Small intestine (tissue), 7 donors: ENCODE results near the gene RRBP1. TPM values are rescaled to one million over a fixed set of nuclear protein-coding genes. Genes with fewer than 3 reads are reported as not detected.

Experiments used
- DNase-seq, 2 donors: peaks; one replicate each; pipeline versions ENCODE4 v3.0.0 to v3.0.0-alpha.2; 2013
- FAIRE-seq: peaks from 2 replicates; lab custom pipeline; 2012; peaks lifted over from hg19 to GRCh38; lab: Jason Lieb, UNC
- H3K27ac ChIP-seq, 3 donors: one replicate each; pipeline ENCODE4 v1.5.1; 2013; ENCODE audit warnings: low read length in 2 of 3, mild to moderate bottlenecking in 2 of 3, control low read depth in 1 of 3, inconsistent platforms in 1 of 3, low read depth in 1 of 3, moderate library complexity in 1 of 3
- H3K27me3 ChIP-seq, 3 donors: one replicate each; pipeline ENCODE4 v1.6.1; 2013; ENCODE audit warnings: low read length in 3 of 3, inconsistent platforms in 1 of 3; ENCODE audit not compliant: control insufficient read depth in 3 of 3, insufficient read depth in 3 of 3
- H3K36me3 ChIP-seq, 3 donors: one replicate each; pipeline ENCODE4 v1.6.1; 2013; ENCODE audit warnings: low read length in 3 of 3, inconsistent platforms in 1 of 3, low read depth in 1 of 3, mild to moderate bottlenecking in 1 of 3, moderate library complexity in 1 of 3; ENCODE audit not compliant: control insufficient read depth in 3 of 3, insufficient read depth in 2 of 3
- H3K4me1 ChIP-seq, 3 donors: one replicate each; pipeline ENCODE4 v1.6.1; 2013; ENCODE audit warnings: low read length in 2 of 3, inconsistent platforms in 1 of 3, low read depth in 1 of 3, mild to moderate bottlenecking in 1 of 3, moderate library complexity in 1 of 3; ENCODE audit not compliant: control insufficient read depth in 3 of 3, insufficient read depth in 2 of 3
- H3K4me3 ChIP-seq, 3 donors: one replicate each; pipeline ENCODE4 v1.5.1; 2013; ENCODE audit warnings: low read length in 3 of 3, control low read depth in 1 of 3, inconsistent platforms in 1 of 3, low read depth in 1 of 3, mild to moderate bottlenecking in 1 of 3, moderate library complexity in 1 of 3
- H3K9me3 ChIP-seq, 2 donors: one replicate each; pipeline ENCODE4 v1.6.1; 2013; ENCODE audit warnings: low read depth in 1 of 2, low read length in 1 of 2; ENCODE audit not compliant: control insufficient read depth in 2 of 2, insufficient read depth in 1 of 2
- WGBS, 3 donors: extraction: QIAGEN DNeasy Blood & Tissue Kit; methylation state at CpG; one replicate each; pipeline ENCODE4 v1.1.7; 2013; 5-methylcytosine and 5-hydroxymethylcytosine counted together
- polyA plus RNA-seq, 4 donors: library from polyadenylated mRNA; stranded (reverse) in 3 of 4; unstranded in 1 of 4; fragments of 200-250 nt in 3 of 4; fragments of 120-200 nt in 1 of 4; gene quantifications; one replicate each; pipeline versions ENCODE4 v1.2.1 to v1.2.3, GENCODE V29; 2013
- donor health status: healthy with polysubstance abuse.
- donor health status: control.
- donor health status: control.
- donor health status: Bipolar disorder and iron deficiency.
- donor health status: healthy.

Gene RRBP1
- polyA plus RNA-seq, 4 donors = 45.2 to 232 (median 112) TPM

GRCh38 chr20:17683218-17684076, 1.4 kb upstream of the RRBP1 start:
- peaks cover 0 to 20% of the 10 kb centered on the region in 2 donors for H3K9me3 ChIP-seq
- H3K4me1 ChIP-seq = peaks cover 3 to 43% (median 6%) of the 10 kb centered on the region in 3 donors
- no peaks in the 10 kb centered on the region for H3K27me3 ChIP-seq
- WGBS, 3 donors = 12 to 51% (median 32%) methylated on average over 10 of the region's 10 CpGs
- DNase-seq (peak in 1 of 2 donors; percentile 51), FAIRE-seq (no peak)
- no peak overlapping the region for H3K4me3 ChIP-seq
- peak overlapping the region in 2 of 3 donors; percentile 18 for H3K27ac ChIP-seq
- H3K36me3 ChIP-seq = peaks cover 0 to 17% (median 4%) of the 10 kb centered on the region in 3 donors

DNA sequence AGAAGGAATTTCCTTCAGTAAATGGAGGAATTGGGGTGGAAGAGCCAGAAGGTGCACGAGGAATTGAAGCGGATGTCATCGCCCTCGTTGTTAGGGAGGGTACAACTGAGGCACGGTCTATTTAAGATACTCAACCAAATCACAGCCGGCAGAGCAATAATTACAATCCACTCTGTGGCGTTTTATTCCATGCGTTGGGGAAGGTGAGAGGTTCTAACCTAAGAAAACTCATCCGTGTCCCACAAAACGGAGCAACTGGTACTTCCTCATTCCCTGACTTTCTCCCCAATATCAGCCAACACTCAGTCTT, 802 bp upstream of the RRBP1 start:
- H3K36me3 ChIP-seq = peaks cover 0 to 17% (median 4%) of the 10 kb centered on the region in 3 donors
- H3K4me1 ChIP-seq = peaks cover 3 to 43% (median 6%) of the 10 kb centered on the region in 3 donors
- no peak for FAIRE-seq
- 4 to 30% (median 16%) methylated on average over 10 of the region's 10 CpGs for WGBS, 3 donors
- no peaks in the 10 kb centered on the region for H3K27me3 ChIP-seq
- H3K9me3 ChIP-seq = peaks cover 0 to 17% of the 10 kb centered on the region in 2 donors
- DNase-seq = no peak
- peak overlapping the region; percentile 47 to 92 (median 78) for H3K27ac ChIP-seq
- peak overlapping the region; percentile 54 to 63 (median 59) for H3K4me3 ChIP-seq

DNA sequence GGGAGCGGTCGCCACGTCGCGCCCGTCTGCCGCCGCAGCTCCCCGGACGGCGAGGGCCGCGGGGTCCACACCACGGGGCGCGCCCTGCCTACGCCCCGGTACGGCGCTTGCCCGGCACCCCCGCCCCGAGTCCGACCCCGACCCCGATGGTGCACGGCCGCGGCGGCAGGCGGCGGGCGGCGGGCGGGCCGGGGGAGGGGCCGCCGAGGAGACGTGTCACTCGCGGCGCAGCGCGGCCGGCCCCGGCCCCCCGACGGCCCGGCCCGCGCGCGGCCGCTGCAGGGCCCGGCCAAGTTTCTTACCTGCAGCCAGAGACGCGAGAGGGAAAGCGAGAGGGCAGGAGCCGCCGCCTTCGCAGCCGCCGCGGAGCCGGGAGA, 328 bp downstream of the RRBP1 start:
- peaks cover 0 to 6% of the 10 kb centered on the region in 2 donors for H3K9me3 ChIP-seq
- peaks cover 3 to 43% (median 6%) of the 10 kb centered on the region in 3 donors for H3K4me1 ChIP-seq
- H3K36me3 ChIP-seq = peaks cover 0 to 24% (median 4%) of the 10 kb centered on the region in 3 donors
- DNase-seq = no peak
- WGBS, 3 donors = 0 to 1% (median 1%) methylated on average over 22 to 65 of the region's 65 CpGs
- no peaks in the 10 kb centered on the region for H3K27me3 ChIP-seq
- H3K27ac ChIP-seq = peak overlapping the region; percentile 89 to 99 (median 94)
- FAIRE-seq = no peak
- peak overlapping the region; percentile 64 to 92 (median 84) for H3K4me3 ChIP-seq

GRCh38 chr20:17680836-17681725, 961 bp downstream of the RRBP1 start:
- peaks cover 3 to 43% (median 6%) of the 10 kb centered on the region in 3 donors for H3K4me1 ChIP-seq
- peaks cover 0 to 30% (median 4%) of the 10 kb centered on the region in 3 donors for H3K36me3 ChIP-seq
- FAIRE-seq (no peak), DNase-seq (peak; percentile 75 to 91)
- no peaks in the 10 kb centered on the region for H3K9me3 ChIP-seq
- no peaks in the 10 kb centered on the region for H3K27me3 ChIP-seq
- peak overlapping the region; percentile 89 to 99 (median 98) for H3K27ac ChIP-seq
- 1 to 4% (median 1%) methylated on average over 39 to 110 of the region's 110 CpGs for WGBS, 3 donors
- peak overlapping the region; percentile 84 to 92 (median 87) for H3K4me3 ChIP-seq

DNA sequence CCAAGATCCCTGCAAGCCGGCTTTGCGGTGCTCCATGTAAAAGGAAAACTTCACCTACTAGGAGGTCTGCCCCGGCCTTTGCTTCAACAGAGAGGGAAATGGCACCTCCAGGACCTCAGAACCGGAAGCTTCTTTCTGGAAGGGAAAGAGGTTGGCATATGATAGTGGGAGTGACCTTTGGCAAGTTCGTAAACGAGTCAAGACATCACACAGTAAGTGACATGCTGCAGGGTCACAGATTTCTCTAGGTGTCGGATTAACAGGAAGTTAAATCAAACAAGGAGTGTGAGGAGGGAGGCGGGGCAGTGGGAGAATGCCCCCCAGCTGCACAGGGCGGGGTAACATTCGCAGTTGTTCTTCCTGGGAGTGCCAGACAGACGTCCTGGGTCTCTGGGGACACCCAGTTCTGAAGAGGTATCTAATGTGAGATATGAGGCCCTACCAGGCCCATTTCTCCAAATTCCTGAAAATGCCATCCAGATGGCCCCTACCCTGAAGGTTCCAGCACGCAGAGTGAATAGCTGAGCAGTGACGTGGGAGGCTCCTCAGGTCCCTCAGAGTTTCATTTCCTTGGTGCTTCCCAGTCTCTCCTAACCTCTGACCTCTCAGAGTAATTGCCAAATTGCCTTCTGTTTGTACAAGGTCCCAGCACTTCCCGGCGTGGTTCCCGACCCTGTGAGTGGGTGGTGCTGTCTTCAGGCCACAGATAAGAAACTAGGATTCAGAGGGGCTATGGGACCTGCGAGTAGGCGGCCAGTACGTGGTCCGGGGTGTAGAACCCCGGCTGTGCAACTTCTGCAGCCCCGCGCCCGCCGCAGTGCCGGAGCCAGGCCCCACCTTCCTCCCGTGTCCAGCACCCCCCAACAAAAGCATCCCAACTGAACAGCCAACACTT, 1.9 kb downstream of the RRBP1 start:
- DNase-seq (peak; percentile 90 to 91), FAIRE-seq (no peak)
- Histone ChIP-seq H3K27me3 (no peaks in the 10 kb centered on the region), H3K27ac (peak overlapping the region; percentile 89 to 99 (median 98)), H3K4me1 (peaks cover 3 to 47% (median 6%) of the 10 kb centered on the region in 3 donors), H3K36me3 (peaks cover 0 to 38% (median 6%) of the 10 kb centered on the region in 3 donors), H3K9me3 (no peaks in the 10 kb centered on the region), H3K4me3 (peak overlapping the region; percentile 84 to 92 (median 87))
- 5 to 20% (median 19%) methylated on average over 27 of the region's 27 CpGs for WGBS, 3 donors

DNA sequence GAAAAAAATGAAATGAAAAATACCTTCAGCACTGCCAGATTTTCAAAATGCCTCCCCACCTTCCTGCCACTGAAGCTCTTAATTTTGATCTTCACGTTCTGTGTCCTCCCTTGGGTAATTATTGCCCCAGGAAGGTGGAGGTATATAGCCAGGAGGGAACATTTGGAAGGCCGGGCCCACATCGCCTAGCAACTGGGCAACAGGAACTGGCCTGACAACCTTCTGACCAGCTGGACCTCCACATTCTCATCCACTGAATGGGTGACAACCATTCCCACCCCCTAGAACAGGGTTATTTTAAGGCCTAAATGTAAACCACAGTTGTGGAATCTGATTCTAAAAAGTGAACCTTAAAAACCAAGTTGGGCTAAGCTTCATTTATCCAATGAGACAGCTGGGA, 3.2 kb downstream of the RRBP1 start:
- no peak for DNase-seq
- H3K27me3 ChIP-seq = no peaks in the 10 kb centered on the region
- H3K4me3 ChIP-seq = no peak overlapping the region
- peaks cover 2 to 37% (median 6%) of the 10 kb centered on the region in 3 donors for H3K4me1 ChIP-seq
- H3K27ac ChIP-seq = peak overlapping the region in 2 of 3 donors; percentile 46 to 98
- FAIRE-seq = no peak
- no peaks in the 10 kb centered on the region for H3K9me3 ChIP-seq
- WGBS, 3 donors = 68 to 76% (median 74%) methylated on average over 3 of the region's 3 CpGs
- peaks cover 0 to 49% (median 6%) of the 10 kb centered on the region in 3 donors for H3K36me3 ChIP-seq

GRCh38 chr20:17678295-17678694, 3.7 kb downstream of the RRBP1 start:
- no peak overlapping the region for H3K27ac ChIP-seq
- no peak overlapping the region for H3K4me3 ChIP-seq
- WGBS, 3 donors = 55 to 73% (median 64%) methylated on average over 2 of the region's 2 CpGs
- peaks cover 2 to 31% (median 6%) of the 10 kb centered on the region in 3 donors for H3K4me1 ChIP-seq
- no peaks in the 10 kb centered on the region for H3K9me3 ChIP-seq
- H3K36me3 ChIP-seq = peaks cover 0 to 52% (median 6%) of the 10 kb centered on the region in 3 donors
- peak in 1 of 2 donors; percentile 44 for DNase-seq
- FAIRE-seq = no peak
- no peaks in the 10 kb centered on the region for H3K27me3 ChIP-seq
